ENCODE measurements around the gene ZDHHC5.

The ZDHHC5 gene, protein sequence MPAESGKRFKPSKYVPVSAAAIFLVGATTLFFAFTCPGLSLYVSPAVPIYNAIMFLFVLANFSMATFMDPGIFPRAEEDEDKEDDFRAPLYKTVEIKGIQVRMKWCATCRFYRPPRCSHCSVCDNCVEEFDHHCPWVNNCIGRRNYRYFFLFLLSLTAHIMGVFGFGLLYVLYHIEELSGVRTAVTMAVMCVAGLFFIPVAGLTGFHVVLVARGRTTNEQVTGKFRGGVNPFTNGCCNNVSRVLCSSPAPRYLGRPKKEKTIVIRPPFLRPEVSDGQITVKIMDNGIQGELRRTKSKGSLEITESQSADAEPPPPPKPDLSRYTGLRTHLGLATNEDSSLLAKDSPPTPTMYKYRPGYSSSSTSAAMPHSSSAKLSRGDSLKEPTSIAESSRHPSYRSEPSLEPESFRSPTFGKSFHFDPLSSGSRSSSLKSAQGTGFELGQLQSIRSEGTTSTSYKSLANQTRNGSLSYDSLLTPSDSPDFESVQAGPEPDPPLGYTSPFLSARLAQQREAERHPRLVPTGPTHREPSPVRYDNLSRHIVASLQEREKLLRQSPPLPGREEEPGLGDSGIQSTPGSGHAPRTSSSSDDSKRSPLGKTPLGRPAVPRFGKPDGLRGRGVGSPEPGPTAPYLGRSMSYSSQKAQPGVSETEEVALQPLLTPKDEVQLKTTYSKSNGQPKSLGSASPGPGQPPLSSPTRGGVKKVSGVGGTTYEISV

DNA sequence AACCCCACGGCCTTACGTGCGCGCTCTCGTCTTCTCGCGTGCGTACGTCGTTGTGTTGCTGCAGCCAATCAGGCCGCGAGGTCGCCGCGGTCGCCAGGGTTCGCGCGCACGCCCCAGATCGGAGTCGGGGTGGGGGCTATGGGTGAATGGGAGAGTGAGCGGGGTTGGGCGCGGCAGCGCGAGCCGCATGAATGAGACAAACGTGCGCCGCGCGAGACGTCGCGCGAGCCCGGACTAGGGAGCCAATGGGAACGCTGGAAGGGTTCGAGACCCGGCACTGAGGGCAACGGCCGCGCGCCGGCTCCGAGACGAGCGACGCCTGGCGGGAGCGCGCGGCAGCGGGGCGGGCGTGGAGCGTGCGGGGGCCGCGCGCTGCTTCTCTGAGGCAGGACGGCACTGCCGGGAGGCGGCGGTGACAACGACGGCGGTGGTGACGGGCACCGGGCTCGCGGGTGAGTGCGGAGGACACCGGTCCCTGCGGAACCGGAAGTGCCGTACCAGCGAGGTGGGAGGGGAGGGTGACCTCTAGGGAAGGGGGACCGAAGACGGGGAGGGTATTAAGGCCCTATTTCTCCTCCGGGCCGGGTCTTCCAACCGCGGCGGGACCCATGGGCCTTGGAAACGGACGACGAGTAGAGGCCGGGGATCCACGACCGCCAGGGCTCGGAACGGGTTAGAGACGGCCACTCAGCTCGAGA is at the start of gene ZDHHC5:
Gene ZDHHC5, plus strand, starts transcription at position 379 of the 698 bp plus-strand sequence. CDS start 4,977 bp downstream, outside the sequence.
- peak within 1 kb of the TSS; percentile 100 for H3K4me3 ChIP-seq (ENCODE audit: low read depth, low read length, poor library complexity, severe bottlenecking)
- H4K20me1 ChIP-seq (ENCODE audit: insufficient read depth, low read length): no peaks in the 10 kb centered on the region
- no peak within 1 kb of the TSS for H2AFZ ChIP-seq (ENCODE audit: low read length)
- no peaks in the 10 kb centered on the region for H3K27me3 ChIP-seq (ENCODE audit: insufficient read depth, low read length)
- peak within 1 kb of the TSS; percentile 100 for H3K9ac ChIP-seq (ENCODE audit: low read length)
- no peaks in the 10 kb centered on the region for H3F3A ChIP-seq (ENCODE audit: insufficient read depth, low read length)
- TF ChIP-seq, protein P1, sequence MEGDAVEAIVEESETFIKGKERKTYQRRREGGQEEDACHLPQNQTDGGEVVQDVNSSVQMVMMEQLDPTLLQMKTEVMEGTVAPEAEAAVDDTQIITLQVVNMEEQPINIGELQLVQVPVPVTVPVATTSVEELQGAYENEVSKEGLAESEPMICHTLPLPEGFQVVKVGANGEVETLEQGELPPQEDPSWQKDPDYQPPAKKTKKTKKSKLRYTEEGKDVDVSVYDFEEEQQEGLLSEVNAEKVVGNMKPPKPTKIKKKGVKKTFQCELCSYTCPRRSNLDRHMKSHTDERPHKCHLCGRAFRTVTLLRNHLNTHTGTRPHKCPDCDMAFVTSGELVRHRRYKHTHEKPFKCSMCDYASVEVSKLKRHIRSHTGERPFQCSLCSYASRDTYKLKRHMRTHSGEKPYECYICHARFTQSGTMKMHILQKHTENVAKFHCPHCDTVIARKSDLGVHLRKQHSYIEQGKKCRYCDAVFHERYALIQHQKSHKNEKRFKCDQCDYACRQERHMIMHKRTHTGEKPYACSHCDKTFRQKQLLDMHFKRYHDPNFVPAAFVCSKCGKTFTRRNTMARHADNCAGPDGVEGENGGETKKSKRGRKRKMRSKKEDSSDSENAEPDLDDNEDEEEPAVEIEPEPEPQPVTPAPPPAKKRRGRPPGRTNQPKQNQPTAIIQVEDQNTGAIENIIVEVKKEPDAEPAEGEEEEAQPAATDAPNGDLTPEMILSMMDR (IDR thresholded peaks at IDR 0.05; ENCODE audit: low read length): peak; percentile 16; the same call in 1 of the 2 replicates
- TF ChIP-seq EZH2 (IDR thresholded peaks at IDR 0.05; ENCODE audit: borderline replicate concordance, low read length): no peak
- H3K9me3 ChIP-seq (ENCODE audit: low read length): no peaks in the 10 kb centered on the region
- H3K36me3 ChIP-seq (ENCODE audit: insufficient read depth, low read length): peaks cover 28% of the 10 kb centered on the region
- peak within 1 kb of the TSS; percentile 89 for H3K4me2 ChIP-seq (ENCODE audit: low read length)
- H3K9me2 ChIP-seq (ENCODE audit: low read depth, low read length): no peaks in the 10 kb centered on the region
- peaks cover 21% of the 10 kb centered on the region for H3K4me1 ChIP-seq (ENCODE audit: insufficient read depth, low read length, severe bottlenecking)
- H3K79me2 ChIP-seq (ENCODE audit: insufficient read depth, low read length): peaks cover 42% of the 10 kb centered on the region
- peak within 1 kb of the TSS; percentile 83 for H3K27ac ChIP-seq (ENCODE audit: low read depth, low read length, poor library complexity, severe bottlenecking)

DNA sequence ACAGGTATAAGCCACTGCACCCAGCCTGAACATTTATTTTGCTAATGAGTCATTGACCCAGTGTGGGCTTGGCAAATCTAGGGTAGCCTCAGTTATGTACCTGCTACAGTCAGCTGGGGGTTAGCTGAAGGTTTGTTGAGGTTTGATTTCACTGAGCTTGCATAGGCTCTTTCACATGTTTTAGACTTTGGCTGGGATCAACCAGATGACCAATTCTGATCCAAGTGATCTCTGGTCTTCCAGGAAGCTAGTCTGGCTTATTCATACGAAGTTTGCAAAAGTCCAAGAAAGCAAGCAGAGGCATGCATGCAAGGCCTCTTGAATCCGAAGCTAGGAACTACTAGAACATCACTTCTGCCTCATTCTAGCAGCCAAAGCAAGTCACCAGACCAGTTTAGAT is 49.5 kb upstream of the ZDHHC5 start:
- Histone ChIP-seq H3F3A (ENCODE audit: insufficient read depth, low read length) (no peaks in the 10 kb centered on the region), H3K36me3 (ENCODE audit: insufficient read depth, low read length) (no peaks in the 10 kb centered on the region; the same call in 1 of the 2 replicates), H3K4me2 (ENCODE audit: low read length) (no peak overlapping the region), H3K27ac (ENCODE audit: low read depth, low read length, poor library complexity, severe bottlenecking) (no peak overlapping the region), H4K20me1 (ENCODE audit: insufficient read depth, low read length) (no peaks in the 10 kb centered on the region), H3K79me2 (ENCODE audit: insufficient read depth, low read length) (no peaks in the 10 kb centered on the region), H3K9me2 (ENCODE audit: low read depth, low read length) (no peaks in the 10 kb centered on the region), H3K4me1 (ENCODE audit: insufficient read depth, low read length, severe bottlenecking) (no peaks in the 10 kb centered on the region), H2AFZ (ENCODE audit: low read length) (no peak overlapping the region), H3K4me3 (ENCODE audit: low read depth, low read length, poor library complexity, severe bottlenecking) (no peak overlapping the region), H3K9ac (ENCODE audit: low read length) (no peak overlapping the region), H3K9me3 (ENCODE audit: low read length) (0 out of 2 replicates have a peak, but pooled peaks cover 3% of the 10 kb centered on the region), H3K27me3 (ENCODE audit: insufficient read depth, low read length) (no peaks in the 10 kb centered on the region)
- no peak for TF ChIP-seq EZH2 (IDR thresholded peaks at IDR 0.05; ENCODE audit: borderline replicate concordance, low read length)
- TF ChIP-seq, protein P1 (IDR thresholded peaks at IDR 0.05; ENCODE audit: low read length): no peak

DNA sequence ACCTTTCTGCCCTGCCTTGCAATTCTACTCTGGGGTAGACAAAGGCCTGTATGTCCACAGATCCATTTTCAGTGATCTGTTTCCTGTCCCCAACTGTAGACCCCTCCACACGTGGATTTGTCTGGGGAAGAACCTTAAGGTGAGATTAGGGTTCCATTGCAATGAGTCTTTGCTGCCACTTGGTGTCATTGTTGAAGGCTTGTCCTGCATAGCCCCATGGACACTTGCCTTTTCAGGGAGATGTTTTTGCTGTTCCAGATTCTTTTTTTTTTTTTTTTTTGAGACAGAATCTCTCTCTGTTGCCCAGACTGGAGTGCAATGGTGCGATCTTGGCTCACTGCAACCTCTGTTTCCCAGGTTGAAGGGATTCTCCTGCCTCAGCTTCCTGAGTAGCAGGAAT is 48.6 kb upstream of the ZDHHC5 start:
- Histone ChIP-seq H3K4me2 (ENCODE audit: low read length) (no peak overlapping the region), H3K9ac (ENCODE audit: low read length) (no peak overlapping the region), H3K4me1 (ENCODE audit: insufficient read depth, low read length, severe bottlenecking) (no peaks in the 10 kb centered on the region), H2AFZ (ENCODE audit: low read length) (no peak overlapping the region), H3K9me3 (ENCODE audit: low read length) (0 out of 2 replicates have a peak, but pooled peaks cover 3% of the 10 kb centered on the region), H3K36me3 (ENCODE audit: insufficient read depth, low read length) (no peaks in the 10 kb centered on the region; the same call in 1 of the 2 replicates), H3K9me2 (ENCODE audit: low read depth, low read length) (no peaks in the 10 kb centered on the region), H3K79me2 (ENCODE audit: insufficient read depth, low read length) (no peaks in the 10 kb centered on the region), H3K27ac (ENCODE audit: low read depth, low read length, poor library complexity, severe bottlenecking) (no peak overlapping the region), H3K4me3 (ENCODE audit: low read depth, low read length, poor library complexity, severe bottlenecking) (no peak overlapping the region), H4K20me1 (ENCODE audit: insufficient read depth, low read length) (no peaks in the 10 kb centered on the region), H3K27me3 (ENCODE audit: insufficient read depth, low read length) (no peaks in the 10 kb centered on the region), H3F3A (ENCODE audit: insufficient read depth, low read length) (no peaks in the 10 kb centered on the region)
- TF ChIP-seq, protein P1 (IDR thresholded peaks at IDR 0.05; ENCODE audit: low read length): no peak
- no peak for TF ChIP-seq EZH2 (IDR thresholded peaks at IDR 0.05; ENCODE audit: borderline replicate concordance, low read length)
